ENCODE measurements around the gene SYCP2L. TPM values are rescaled to one million over a fixed set of nuclear protein-coding genes. Genes with fewer than 3 reads are reported as not detected.

Gene SYCP2L
- total and polyA plus RNA-seq, 4 donors = 0.49 to 5.3 (median 0.69) TPM

DNA sequence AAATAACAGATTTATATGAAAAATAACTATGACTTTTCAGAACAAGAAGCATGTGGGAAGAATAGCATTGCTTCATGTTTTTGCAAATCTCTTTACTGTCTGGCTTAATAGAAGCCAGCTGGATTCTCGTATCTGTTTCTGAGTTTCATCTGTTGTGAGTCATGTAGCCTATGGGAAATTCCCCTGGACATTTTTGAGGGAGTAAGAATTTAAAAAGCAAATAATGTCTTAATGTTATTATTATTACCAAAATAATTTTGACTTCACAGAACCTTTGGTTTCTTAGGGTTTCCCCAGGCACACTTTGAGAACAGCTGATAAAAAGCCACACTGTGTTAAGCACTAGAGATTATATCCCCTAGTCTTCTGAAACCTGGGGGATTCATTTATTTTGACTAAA, 75.8 kb downstream of the SYCP2L start:
- peak in 2 of 3 donors; percentile 26 to 41 for DNase-seq
- Histone ChIP-seq H3K9ac (ENCODE audit: insufficient read depth in 1 of 2, low read length in 2 of 2) (no peak overlapping the region), H3K4me1 (ENCODE audit: control insufficient read depth in 5 of 5, insufficient read depth in 5 of 5, low read length in 5 of 5) (no peaks in the 10 kb centered on the region), H3K4me3 (no peak overlapping the region), H3K27ac (ENCODE audit: low read depth in 1 of 2, low read length in 1 of 2) (no peak overlapping the region), H3K27me3 (ENCODE audit: control insufficient read depth in 3 of 3, insufficient read depth in 3 of 3, low read length in 2 of 3) (no peaks in the 10 kb centered on the region), H3K36me3 (ENCODE audit: control insufficient read depth in 4 of 4, insufficient read depth in 4 of 4, low read length in 4 of 4) (no peaks in the 10 kb centered on the region), H3K9me3 (ENCODE audit: control insufficient read depth in 4 of 4, insufficient read depth in 3 of 4, low read length in 3 of 4) (peaks cover 0 to 5% (median 2%) of the 10 kb centered on the region in 4 donors)
- ATAC-seq (ENCODE audit: insufficient read depth, low FRiP score) = no peak
- no peak for TF ChIP-seq CTCF (IDR thresholded peaks at IDR 0.05; ENCODE audit: control extremely low read depth, extremely low read depth)
- 44 to 84% methylated on average over 1 of the region's 1 CpG for WGBS, 2 donors

GRCh38 chr6:10963113-10963512, 76.3 kb downstream of the SYCP2L start:
- no peak for DNase-seq
- WGBS, 2 donors = 80 to 83% methylated on average over 2 of the region's 2 CpGs
- Histone ChIP-seq H3K27ac (ENCODE audit: low read depth in 1 of 2, low read length in 1 of 2) (no peak overlapping the region), H3K36me3 (ENCODE audit: control insufficient read depth in 4 of 4, insufficient read depth in 4 of 4, low read length in 4 of 4) (no peaks in the 10 kb centered on the region), H3K9me3 (ENCODE audit: control insufficient read depth in 4 of 4, insufficient read depth in 3 of 4, low read length in 3 of 4) (peaks cover 0 to 7% (median 4%) of the 10 kb centered on the region in 4 donors), H3K4me1 (ENCODE audit: control insufficient read depth in 5 of 5, insufficient read depth in 5 of 5, low read length in 5 of 5) (no peaks in the 10 kb centered on the region), H3K4me3 (no peak overlapping the region), H3K9ac (ENCODE audit: insufficient read depth in 1 of 2, low read length in 2 of 2) (no peak overlapping the region), H3K27me3 (ENCODE audit: control insufficient read depth in 3 of 3, insufficient read depth in 3 of 3, low read length in 2 of 3) (no peaks in the 10 kb centered on the region)
- no peak for ATAC-seq (ENCODE audit: insufficient read depth, low FRiP score)
- no peak for TF ChIP-seq CTCF (IDR thresholded peaks at IDR 0.05; ENCODE audit: control extremely low read depth, extremely low read depth)

DNA sequence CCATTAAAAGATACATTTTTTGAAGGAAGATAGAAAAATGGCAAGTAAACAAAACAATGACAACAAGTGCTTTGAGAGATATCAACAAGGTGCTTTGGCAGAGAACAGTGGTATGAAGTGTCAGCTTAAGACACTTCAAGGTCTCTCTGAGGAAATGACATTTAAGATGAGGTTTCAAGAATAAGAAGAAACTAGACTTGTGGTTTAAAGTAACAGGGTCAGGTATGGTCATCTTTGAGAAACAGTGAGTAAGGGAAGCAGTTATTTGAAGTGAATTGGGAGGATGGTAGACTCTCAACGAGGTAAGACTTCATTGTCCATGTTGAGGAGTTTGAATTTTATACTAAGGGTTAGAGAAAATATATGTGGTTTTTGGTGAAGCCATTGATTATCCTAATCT, 77.8 kb downstream of the SYCP2L start:
- 81 to 85% methylated on average over 1 of the region's 1 CpG for WGBS, 2 donors
- no peak for ATAC-seq (ENCODE audit: insufficient read depth, low FRiP score)
- no peak for DNase-seq
- Histone ChIP-seq H3K9me3 (ENCODE audit: control insufficient read depth in 4 of 4, insufficient read depth in 3 of 4, low read length in 3 of 4) (peaks cover 0 to 7% (median 5%) of the 10 kb centered on the region in 4 donors), H3K4me1 (ENCODE audit: control insufficient read depth in 5 of 5, insufficient read depth in 5 of 5, low read length in 5 of 5) (no peaks in the 10 kb centered on the region), H3K9ac (ENCODE audit: insufficient read depth in 1 of 2, low read length in 2 of 2) (no peak overlapping the region), H3K36me3 (ENCODE audit: control insufficient read depth in 4 of 4, insufficient read depth in 4 of 4, low read length in 4 of 4) (no peaks in the 10 kb centered on the region), H3K27ac (ENCODE audit: low read depth in 1 of 2, low read length in 1 of 2) (no peak overlapping the region), H3K27me3 (ENCODE audit: control insufficient read depth in 3 of 3, insufficient read depth in 3 of 3, low read length in 2 of 3) (no peaks in the 10 kb centered on the region), H3K4me3 (no peak overlapping the region)
- no peak for TF ChIP-seq CTCF (IDR thresholded peaks at IDR 0.05; ENCODE audit: control extremely low read depth, extremely low read depth)

- Histone ChIP-seq H3K36me3 (ENCODE audit: control insufficient read depth in 4 of 4, insufficient read depth in 4 of 4, low read length in 4 of 4) (no peaks in the 10 kb centered on the region), H3K27ac (ENCODE audit: low read depth in 1 of 2, low read length in 1 of 2) (no peak overlapping the region), H3K4me3 (no peak overlapping the region), H3K27me3 (ENCODE audit: control insufficient read depth in 3 of 3, insufficient read depth in 3 of 3, low read length in 2 of 3) (no peaks in the 10 kb centered on the region), H3K9ac (ENCODE audit: insufficient read depth in 1 of 2, low read length in 2 of 2) (no peak overlapping the region), H3K4me1 (ENCODE audit: control insufficient read depth in 5 of 5, insufficient read depth in 5 of 5, low read length in 5 of 5) (no peaks in the 10 kb centered on the region), H3K9me3 (ENCODE audit: control insufficient read depth in 4 of 4, insufficient read depth in 3 of 4, low read length in 3 of 4) (peaks cover 0 to 7% (median 5%) of the 10 kb centered on the region in 4 donors)
- 83 to 94% methylated on average over 2 of the region's 2 CpGs for WGBS, 2 donors
- no peak for TF ChIP-seq CTCF (IDR thresholded peaks at IDR 0.05; ENCODE audit: control extremely low read depth, extremely low read depth)
- no peak for ATAC-seq (ENCODE audit: insufficient read depth, low FRiP score)
- no peak for DNase-seq
Measured at GRCh38 chr6:10968776-10969175, 81.9 kb downstream of the SYCP2L start.
